H1 (cell line): ENCODE results near the gene ZNF382. TPM values are rescaled to one million over a fixed set of nuclear protein-coding genes. Genes with fewer than 3 reads are reported as not detected.

Experiments
- BCL11A ChIP-seq, 2 experiments: IDR thresholded peaks; one replicate each; pipeline ENCODE4 v1.6.1; 2011; ENCODE audit warnings: low read depth in 2 of 2, low read length in 2 of 2, mild to moderate bottlenecking in 2 of 2
- CHD7 ChIP-seq: fragments of 300-600 bp; sonication (generic); IDR thresholded peaks from 2 replicates; pipeline ENCODE4 v1.7.1; 2012; ENCODE audit warnings: low read length, moderate library complexity, mild to moderate bottlenecking, inconsistent platforms; ENCODE audit not compliant: insufficient replicate concordance
- CTCF ChIP-seq, 3 experiments: IDR thresholded peaks; 1 replicate in 2 of 3; 2 replicates in 1 of 3; pipeline versions ENCODE4 v1.5.1 to v1.6.1; 2011; ENCODE audit warnings: low read length in 3 of 3, mild to moderate bottlenecking in 3 of 3, inconsistent platforms in 2 of 3, low read depth in 1 of 3, moderate library complexity in 1 of 3; ENCODE audit not compliant: insufficient read depth in 1 of 3; ENCODE audit errors: control extremely low read depth in 1 of 3
- EP300 ChIP-seq, 2 experiments: IDR thresholded peaks; 1 replicate in 1 of 2; 2 replicates in 1 of 2; pipeline ENCODE4 v1.6.1; 2011 to 2012; ENCODE audit warnings: low read depth in 2 of 2, low read length in 2 of 2, mild to moderate bottlenecking in 2 of 2, borderline replicate concordance in 1 of 2, inconsistent platforms in 1 of 2, moderate library complexity in 1 of 2
- GTF2F1 ChIP-seq: IDR thresholded peaks from 2 replicates; pipeline ENCODE4 v1.6.1; 2012; ENCODE audit warnings: low read depth, low read length, improper control_type of control experiment, borderline replicate concordance
- SIRT6 ChIP-seq: IDR thresholded peaks from one replicate; pipeline ENCODE4 v1.7.1; 2012; ENCODE audit warnings: low read length, inconsistent platforms
- polyA plus RNA-seq, 7 experiments: library from polyadenylated mRNA; depleted of rRNA in 3 of 7; stranded (reverse) in 5 of 7; unstranded in 2 of 7; fragments of >200 nt in 5 of 7; fragments of 200-250 nt in 2 of 7; gene quantifications; 1 replicate in 5 of 7; 2 replicates in 1 of 7; 4 replicates in 1 of 7; pipeline versions ENCODE4 v1.2.1 to v1.2.3, GENCODE V29; 2011 to 2013; ENCODE audit warnings: missing spikeins in 2 of 7, mixed read lengths in 2 of 7
- total RNA-seq: library from RNA; stranded (reverse); fragmentation: NEBNext Ultra II Directional; extraction: Animal tissue kit (Norgen Biotek cat#: 25700); gene quantifications from 2 replicates; pipeline ENCODE4 v1.2.1, GENCODE V29; 2021

Gene ZNF382
- total and polyA plus RNA-seq, 2 of the 8 experiments (the other 6 are each of a cell fraction or from before 2014, with no cell fraction given) = 1.9 to 6.3 TPM

GRCh38 chr19:36573020-36573894 lies 31.9 kb upstream of the ZNF382 start, which contains the start of gene ZNF529 (continued):
- peak in 1 of 3 experiments; percentile 14; a peak in 1 of 4 replicates for TF ChIP-seq CTCF (IDR thresholded peaks at IDR 0.05; ENCODE audit: control extremely low read depth in 1 of 3, insufficient read depth in 1 of 3, low read depth in 1 of 3, low read length in 3 of 3)
- TF ChIP-seq BCL11A (IDR thresholded peaks at IDR 0.05; ENCODE audit: low read depth in 2 of 2, low read length in 2 of 2) = no peak
- no peak for TF ChIP-seq SIRT6
- TF ChIP-seq GTF2F1 = peak; percentile 23; the same call in 1 of the 2 replicates
- TF ChIP-seq EP300 (IDR thresholded peaks at IDR 0.05; ENCODE audit: borderline replicate concordance in 1 of 2, low read depth in 2 of 2, low read length in 2 of 2) = no peak
- TF ChIP-seq CHD7 = no peak
